Measurements from ENCODE around the gene DDX54.

Gene DDX54

GRCh38 chr12:113170926-113171325, 14.4 kb downstream of the DDX54 start:
- no peak overlapping the region for H3K9ac ChIP-seq (ENCODE audit: low read length in 2 of 2)
- H3K27me3 ChIP-seq (ENCODE audit: control insufficient read depth in 1 of 2, insufficient read depth in 2 of 2, low read length in 2 of 2): no peaks in the 10 kb centered on the region
- H3K4me3 ChIP-seq (ENCODE audit: low read length in 2 of 2): no peak overlapping the region
- peaks cover 56 to 71% of the 10 kb centered on the region in 2 donors for H3K36me3 ChIP-seq (ENCODE audit: control insufficient read depth in 2 of 2, insufficient read depth in 2 of 2, low read length in 2 of 2)
- no peak overlapping the region for H3K27ac ChIP-seq (ENCODE audit: low read length)
- H3K4me1 ChIP-seq (ENCODE audit: control insufficient read depth, insufficient read depth, low read length): peaks cover 3% of the 10 kb centered on the region
- no peaks in the 10 kb centered on the region for H3K9me3 ChIP-seq (ENCODE audit: control insufficient read depth in 2 of 2, low read length in 2 of 2)

- H3K4me1 ChIP-seq (ENCODE audit: control insufficient read depth, insufficient read depth, low read length): peaks cover 3% of the 10 kb centered on the region
- no peaks in the 10 kb centered on the region for H3K9me3 ChIP-seq (ENCODE audit: control insufficient read depth in 2 of 2, low read length in 2 of 2)
- H3K27me3 ChIP-seq (ENCODE audit: control insufficient read depth in 1 of 2, insufficient read depth in 2 of 2, low read length in 2 of 2): no peaks in the 10 kb centered on the region
- H3K27ac ChIP-seq (ENCODE audit: low read length): no peak overlapping the region
- H3K36me3 ChIP-seq (ENCODE audit: control insufficient read depth in 2 of 2, insufficient read depth in 2 of 2, low read length in 2 of 2): peaks cover 61 to 73% of the 10 kb centered on the region in 2 donors
- no peak overlapping the region for H3K9ac ChIP-seq (ENCODE audit: low read length in 2 of 2)
- no peak overlapping the region for H3K4me3 ChIP-seq (ENCODE audit: low read length in 2 of 2)
These were observed 14.8 kb downstream of the DDX54 start for GRCh38 chr12:113170457-113170856.

- Histone ChIP-seq H3K27me3 (ENCODE audit: control insufficient read depth in 1 of 2, insufficient read depth in 2 of 2, low read length in 2 of 2) (no peaks in the 10 kb centered on the region), H3K27ac (ENCODE audit: low read length) (no peak overlapping the region), H3K36me3 (ENCODE audit: control insufficient read depth in 2 of 2, insufficient read depth in 2 of 2, low read length in 2 of 2) (peaks cover 66 to 70% of the 10 kb centered on the region in 2 donors), H3K4me3 (ENCODE audit: low read length in 2 of 2) (no peak overlapping the region), H3K4me1 (ENCODE audit: control insufficient read depth, insufficient read depth, low read length) (peaks cover 3% of the 10 kb centered on the region), H3K9me3 (ENCODE audit: control insufficient read depth in 2 of 2, low read length in 2 of 2) (no peaks in the 10 kb centered on the region), H3K9ac (ENCODE audit: low read length in 2 of 2) (no peak overlapping the region)
These were observed 15.6 kb downstream of the DDX54 start for GRCh38 chr12:113169697-113170096.

- Histone ChIP-seq H3K9ac (ENCODE audit: low read length in 2 of 2) (no peak overlapping the region), H3K4me1 (ENCODE audit: control insufficient read depth, insufficient read depth, low read length) (no peaks in the 10 kb centered on the region), H3K27me3 (ENCODE audit: control insufficient read depth in 1 of 2, insufficient read depth in 2 of 2, low read length in 2 of 2) (no peaks in the 10 kb centered on the region), H3K4me3 (ENCODE audit: low read length in 2 of 2) (no peak overlapping the region), H3K36me3 (ENCODE audit: control insufficient read depth in 2 of 2, insufficient read depth in 2 of 2, low read length in 2 of 2) (peaks cover 67 to 68% of the 10 kb centered on the region in 2 donors), H3K9me3 (ENCODE audit: control insufficient read depth in 2 of 2, low read length in 2 of 2) (no peaks in the 10 kb centered on the region), H3K27ac (ENCODE audit: low read length) (no peak overlapping the region)
These were observed 17.4 kb downstream of the DDX54 start for GRCh38 chr12:113167868-113168267.

- no peak overlapping the region for H3K27ac ChIP-seq (ENCODE audit: low read length)
- no peaks in the 10 kb centered on the region for H3K4me1 ChIP-seq (ENCODE audit: control insufficient read depth, insufficient read depth, low read length)
- H3K36me3 ChIP-seq (ENCODE audit: control insufficient read depth in 2 of 2, insufficient read depth in 2 of 2, low read length in 2 of 2): peaks cover 62 to 67% of the 10 kb centered on the region in 2 donors
- H3K27me3 ChIP-seq (ENCODE audit: control insufficient read depth in 1 of 2, insufficient read depth in 2 of 2, low read length in 2 of 2): peaks cover 0 to 3% of the 10 kb centered on the region in 2 donors
- H3K9ac ChIP-seq (ENCODE audit: low read length in 2 of 2): no peak overlapping the region
- H3K4me3 ChIP-seq (ENCODE audit: low read length in 2 of 2): no peak overlapping the region
- H3K9me3 ChIP-seq (ENCODE audit: control insufficient read depth in 2 of 2, low read length in 2 of 2): no peaks in the 10 kb centered on the region
These were observed 19.5 kb downstream of the DDX54 start for GRCh38 chr12:113165521-113166450.

- H3K36me3 ChIP-seq (ENCODE audit: control insufficient read depth in 2 of 2, insufficient read depth in 2 of 2, low read length in 2 of 2): peaks cover 65 to 67% of the 10 kb centered on the region in 2 donors
- H3K27ac ChIP-seq (ENCODE audit: low read length): no peak overlapping the region
- H3K4me3 ChIP-seq (ENCODE audit: low read length in 2 of 2): no peak overlapping the region
- H3K9me3 ChIP-seq (ENCODE audit: control insufficient read depth in 2 of 2, low read length in 2 of 2): no peaks in the 10 kb centered on the region
- no peaks in the 10 kb centered on the region for H3K4me1 ChIP-seq (ENCODE audit: control insufficient read depth, insufficient read depth, low read length)
- no peak overlapping the region for H3K9ac ChIP-seq (ENCODE audit: low read length in 2 of 2)
- H3K27me3 ChIP-seq (ENCODE audit: control insufficient read depth in 1 of 2, insufficient read depth in 2 of 2, low read length in 2 of 2): peaks cover 0 to 3% of the 10 kb centered on the region in 2 donors
These were observed 21.3 kb downstream of the DDX54 start for GRCh38 chr12:113164014-113164413.

GRCh38 chr12:113163030-113163360, 22.3 kb downstream of the DDX54 start:
- Histone ChIP-seq H3K36me3 (ENCODE audit: control insufficient read depth in 2 of 2, insufficient read depth in 2 of 2, low read length in 2 of 2) (peaks cover 64 to 65% of the 10 kb centered on the region in 2 donors), H3K4me1 (ENCODE audit: control insufficient read depth, insufficient read depth, low read length) (no peaks in the 10 kb centered on the region), H3K9me3 (ENCODE audit: control insufficient read depth in 2 of 2, low read length in 2 of 2) (no peaks in the 10 kb centered on the region), H3K9ac (ENCODE audit: low read length in 2 of 2) (no peak overlapping the region), H3K4me3 (ENCODE audit: low read length in 2 of 2) (no peak overlapping the region), H3K27me3 (ENCODE audit: control insufficient read depth in 1 of 2, insufficient read depth in 2 of 2, low read length in 2 of 2) (peaks cover 0 to 3% of the 10 kb centered on the region in 2 donors), H3K27ac (ENCODE audit: low read length) (no peak overlapping the region)

- H3K9me3 ChIP-seq (ENCODE audit: control insufficient read depth in 2 of 2, low read length in 2 of 2): no peaks in the 10 kb centered on the region
- H3K36me3 ChIP-seq (ENCODE audit: control insufficient read depth in 2 of 2, insufficient read depth in 2 of 2, low read length in 2 of 2): peaks cover 63 to 68% of the 10 kb centered on the region in 2 donors
- no peak overlapping the region for H3K9ac ChIP-seq (ENCODE audit: low read length in 2 of 2)
- no peak overlapping the region for H3K27ac ChIP-seq (ENCODE audit: low read length)
- H3K27me3 ChIP-seq (ENCODE audit: control insufficient read depth in 1 of 2, insufficient read depth in 2 of 2, low read length in 2 of 2): peaks cover 0 to 3% of the 10 kb centered on the region in 2 donors
- H3K4me1 ChIP-seq (ENCODE audit: control insufficient read depth, insufficient read depth, low read length): no peaks in the 10 kb centered on the region
- no peak overlapping the region for H3K4me3 ChIP-seq (ENCODE audit: low read length in 2 of 2)
These were observed 22.9 kb downstream of the DDX54 start for GRCh38 chr12:113162102-113163029.

GRCh38 chr12:113161415-113162016, 23.8 kb downstream of the DDX54 start:
- H3K9ac ChIP-seq (ENCODE audit: low read length in 2 of 2): no peak overlapping the region
- H3K27me3 ChIP-seq (ENCODE audit: control insufficient read depth in 1 of 2, insufficient read depth in 2 of 2, low read length in 2 of 2): peaks cover 0 to 3% of the 10 kb centered on the region in 2 donors
- H3K4me1 ChIP-seq (ENCODE audit: control insufficient read depth, insufficient read depth, low read length): no peaks in the 10 kb centered on the region
- H3K9me3 ChIP-seq (ENCODE audit: control insufficient read depth in 2 of 2, low read length in 2 of 2): no peaks in the 10 kb centered on the region
- no peak overlapping the region for H3K27ac ChIP-seq (ENCODE audit: low read length)
- H3K36me3 ChIP-seq (ENCODE audit: control insufficient read depth in 2 of 2, insufficient read depth in 2 of 2, low read length in 2 of 2): peaks cover 58 to 62% of the 10 kb centered on the region in 2 donors
- H3K4me3 ChIP-seq (ENCODE audit: low read length in 2 of 2): no peak overlapping the region

- H3K4me3 ChIP-seq (ENCODE audit: low read length in 2 of 2): no peak overlapping the region
- peaks cover 45 to 54% of the 10 kb centered on the region in 2 donors for H3K36me3 ChIP-seq (ENCODE audit: control insufficient read depth in 2 of 2, insufficient read depth in 2 of 2, low read length in 2 of 2)
- no peak overlapping the region for H3K9ac ChIP-seq (ENCODE audit: low read length in 2 of 2)
- no peaks in the 10 kb centered on the region for H3K4me1 ChIP-seq (ENCODE audit: control insufficient read depth, insufficient read depth, low read length)
- H3K27ac ChIP-seq (ENCODE audit: low read length): no peak overlapping the region
- no peaks in the 10 kb centered on the region for H3K9me3 ChIP-seq (ENCODE audit: control insufficient read depth in 2 of 2, low read length in 2 of 2)
- H3K27me3 ChIP-seq (ENCODE audit: control insufficient read depth in 1 of 2, insufficient read depth in 2 of 2, low read length in 2 of 2): peaks cover 9 to 15% of the 10 kb centered on the region in 2 donors
These were observed 25.3 kb downstream of the DDX54 start for GRCh38 chr12:113159937-113160336.

Data from stomach smooth muscle (tissue), 2 donors.